PC-3 (cell line): ENCODE results near the gene TMEM45B. TPM values are rescaled to one million over a fixed set of nuclear protein-coding genes. Genes with fewer than 3 reads are reported as not detected.

Source experiments
- ATAC-seq: fragments of 200-7000 bp; cut with Tn5 transposase; 2 replicates; pipeline ENCODE4 v1.9.1; 2020; ENCODE audit warnings: mild to moderate bottlenecking, moderate library complexity
- BruUV-seq: library from RNA; stranded (reverse); fragments of 400-500 nt; replicated peaks from 2 replicates; lab custom pipeline; 2021; lab: Mats Ljungman, UMichigan
- CTCF ChIA-PET: fragments of 300-600 bp; sonication (Branson Sonifier 250); formaldehyde crosslinking; loops from one replicate; lab custom pipeline; 2022; ENCODE audit warnings: antibody characterized with exemption; lab: Charles Lee
- POLR2A ChIA-PET: fragments of 300-600 bp; sonication (Branson Sonifier 250); formaldehyde crosslinking; loops from one replicate; lab custom pipeline; 2022; ENCODE audit warnings: antibody characterized with exemption; ENCODE audit not compliant: unreplicated experiment; lab: Charles Lee
- DNase-seq: peaks from one replicate; pipeline ENCODE4 v3.0.0-alpha.2; 2015
- H2AFZ ChIP-seq: fragments of 300-600 bp; sonication (generic); 2 replicates; pipeline ENCODE4 v1.6.0; 2016; ENCODE audit warnings: antibody characterized with exemption, low read length
- H3F3A ChIP-seq: fragments of 300-600 bp; sonication (generic); one replicate; pipeline ENCODE4 v1.6.0; 2017; ENCODE audit warnings: antibody characterized with exemption, low read length, control low read depth, mild to moderate bottlenecking; ENCODE audit not compliant: unreplicated experiment
- H3K27ac ChIP-seq: fragments of 300-600 bp; sonication (generic); 2 replicates; pipeline ENCODE4 v1.5.1; 2016; ENCODE audit warnings: mild to moderate bottlenecking, low read length
- H3K27me3 ChIP-seq: fragments of 300-600 bp; sonication (generic); 2 replicates; pipeline ENCODE4 v1.6.1; 2016; ENCODE audit warnings: low read length, mixed read lengths
- H3K36me3 ChIP-seq: fragments of 300-600 bp; sonication (generic); 2 replicates; pipeline ENCODE4 v1.6.1; 2016; ENCODE audit warnings: low read depth, mixed run types, low read length, mixed read lengths
- H3K4me1 ChIP-seq: fragments of 300-600 bp; sonication (generic); 2 replicates; pipeline ENCODE4 v1.5.1; 2016; ENCODE audit warnings: low read length; ENCODE audit not compliant: insufficient read depth
- H3K4me2 ChIP-seq: fragments of 300-600 bp; sonication (generic); 2 replicates; pipeline ENCODE4 v1.6.0; 2016; ENCODE audit warnings: low read length
- H3K4me3 ChIP-seq: fragments of 300-600 bp; sonication (generic); 2 replicates; pipeline ENCODE4 v1.5.1; 2016; ENCODE audit warnings: mild to moderate bottlenecking, low read length, mixed read lengths
- H3K79me2 ChIP-seq: fragments of 300-600 bp; sonication (generic); 2 replicates; pipeline ENCODE4 v1.6.1; 2017; ENCODE audit warnings: low read length, mixed read lengths
- H3K9ac ChIP-seq: fragments of 300-600 bp; sonication (generic); 2 replicates; pipeline ENCODE4 v1.6.0; 2016; ENCODE audit warnings: mild to moderate bottlenecking, low read length
- H3K9me2 ChIP-seq: fragments of 300-600 bp; sonication (generic); replicated peaks from 2 replicates; pipeline ENCODE4 v1.6.1; 2016; ENCODE audit warnings: mixed run types, low read length, mixed read lengths
- H3K9me3 ChIP-seq: fragments of 300-600 bp; sonication (generic); 2 replicates; pipeline ENCODE4 v1.6.1; 2016; ENCODE audit warnings: low read length, mixed read lengths
- H4K20me1 ChIP-seq: fragments of 300-600 bp; sonication (generic); 2 replicates; pipeline ENCODE4 v1.6.1; 2016; ENCODE audit warnings: low read length, mixed read lengths
- EZH2 ChIP-seq: fragments of 300-600 bp; sonication (generic); IDR thresholded peaks from one replicate; pipeline ENCODE4 v1.6.1; 2017; ENCODE audit warnings: antibody characterized with exemption, mild to moderate bottlenecking, low read length; ENCODE audit not compliant: unreplicated experiment
- EZH2phosphoT487 ChIP-seq: fragments of 300-600 bp; sonication (generic); IDR thresholded peaks from 2 replicates; pipeline ENCODE4 v1.6.1; 2018; ENCODE audit warnings: mild to moderate bottlenecking, antibody characterized with exemption, low read length, borderline replicate concordance
- intact Hi-C: fragments of 100-400 bp; cut with micrococcal nuclease; formaldehyde crosslinking; loops from 2 replicates; pipeline ENCODE4 v1.9.0; 2023
- total RNA-seq: library from RNA; depleted of rRNA; stranded (reverse); fragments of >200 nt; gene quantifications from 2 replicates; pipeline ENCODE4 v1.2.3, GENCODE V29; 2014
- TF ChIP-seq, protein P1 (sequence below): fragments of 300-600 bp; sonication (generic); conservative IDR thresholded peaks from 2 replicates; pipeline ENCODE4 v1.5.1; 2017; ENCODE audit warnings: antibody characterized with exemption, low read depth, mild to moderate bottlenecking, low read length

The TMEM45B gene
- total RNA-seq, 1 experiment from 2014 or later, result 30.4 TPM

GRCh38 chr11:129787532-129788155 is 28.0 kb upstream of the TMEM45B start:
- ATAC-seq, result peak; percentile 8; the same call in 1 of the 2 replicates
- peak overlapping the region; percentile 11; the same call in 1 of the 2 replicates for H3K9ac ChIP-seq
- no peaks in the 10 kb centered on the region for H3K79me2 ChIP-seq
- peak; percentile 55 for DNase-seq
- TSS peak; percentile 54 for BruUV-seq
- H3K4me3 ChIP-seq, result no peak overlapping the region
- H3K4me1 ChIP-seq, result peaks cover 36% of the 10 kb centered on the region
- H3K27ac ChIP-seq, result peak overlapping the region; percentile 64
- no peaks in the 10 kb centered on the region for H3K9me2 ChIP-seq
- no peaks in the 10 kb centered on the region for H3F3A ChIP-seq
- ChIA-PET CTCF (interaction anchor here (0.7 kb wide), 1 partner anchor 35 kb away, joined by 4 read pairs; no protein-coding TSS in a partner anchor), POLR2A (interaction anchor here (0.6 to 0.7 kb wide), 2 partner anchors 74 to 1280 kb away, joined by 3 read pairs; no protein-coding TSS in a partner anchor)
- H3K9me3 ChIP-seq, result no peaks in the 10 kb centered on the region
- no peak overlapping the region for H2AFZ ChIP-seq
- H3K4me2 ChIP-seq, result peak overlapping the region; percentile 35
- intact Hi-C loops, result loop anchor here (1.0 to 5.0 kb wide), 5 partner anchors 21 to 345 kb away; partner anchors contain the start of gene PRDM10
- H4K20me1 ChIP-seq, result no peaks in the 10 kb centered on the region
- TF ChIP-seq EZH2, result no peak
- TF ChIP-seq, protein P1, sequence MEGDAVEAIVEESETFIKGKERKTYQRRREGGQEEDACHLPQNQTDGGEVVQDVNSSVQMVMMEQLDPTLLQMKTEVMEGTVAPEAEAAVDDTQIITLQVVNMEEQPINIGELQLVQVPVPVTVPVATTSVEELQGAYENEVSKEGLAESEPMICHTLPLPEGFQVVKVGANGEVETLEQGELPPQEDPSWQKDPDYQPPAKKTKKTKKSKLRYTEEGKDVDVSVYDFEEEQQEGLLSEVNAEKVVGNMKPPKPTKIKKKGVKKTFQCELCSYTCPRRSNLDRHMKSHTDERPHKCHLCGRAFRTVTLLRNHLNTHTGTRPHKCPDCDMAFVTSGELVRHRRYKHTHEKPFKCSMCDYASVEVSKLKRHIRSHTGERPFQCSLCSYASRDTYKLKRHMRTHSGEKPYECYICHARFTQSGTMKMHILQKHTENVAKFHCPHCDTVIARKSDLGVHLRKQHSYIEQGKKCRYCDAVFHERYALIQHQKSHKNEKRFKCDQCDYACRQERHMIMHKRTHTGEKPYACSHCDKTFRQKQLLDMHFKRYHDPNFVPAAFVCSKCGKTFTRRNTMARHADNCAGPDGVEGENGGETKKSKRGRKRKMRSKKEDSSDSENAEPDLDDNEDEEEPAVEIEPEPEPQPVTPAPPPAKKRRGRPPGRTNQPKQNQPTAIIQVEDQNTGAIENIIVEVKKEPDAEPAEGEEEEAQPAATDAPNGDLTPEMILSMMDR, result no peak
- TF ChIP-seq EZH2phosphoT487, result no peak
- no peaks in the 10 kb centered on the region for H3K36me3 ChIP-seq
- no peaks in the 10 kb centered on the region for H3K27me3 ChIP-seq

DNA sequence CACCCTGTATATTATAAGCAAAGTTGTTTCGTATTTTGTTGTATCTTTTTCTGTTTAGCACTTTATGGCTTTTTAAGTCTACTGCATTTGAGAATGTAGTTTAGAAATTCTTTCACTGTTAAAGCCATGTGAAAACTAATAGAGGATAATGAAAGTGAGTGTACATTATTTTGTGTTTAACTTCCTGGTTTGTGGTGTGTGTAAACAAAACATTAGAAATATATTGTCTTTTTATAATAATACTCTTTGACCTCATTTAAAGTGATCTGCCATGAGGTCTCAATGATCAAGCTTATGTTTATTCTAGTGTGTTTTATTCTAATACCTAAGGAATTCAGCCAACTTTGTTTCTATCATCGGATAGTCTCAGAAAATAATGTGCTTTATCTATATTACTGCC is 27.4 kb upstream of the TMEM45B start:
- peak; percentile 36 for DNase-seq
- peak; percentile 55 for ATAC-seq
- ChIA-PET CTCF (interaction anchor here (0.7 kb wide), 1 partner anchor 34 kb away, joined by 4 read pairs; no protein-coding TSS in a partner anchor), POLR2A (interaction anchor here (0.7 kb wide), 1 partner anchor 73 kb away, joined by 3 read pairs; no protein-coding TSS in a partner anchor)
- Histone ChIP-seq H3K79me2 (no peaks in the 10 kb centered on the region), H3K4me2 (peak overlapping the region; percentile 35), H3K27ac (peak overlapping the region; percentile 64), H3K9ac (peak overlapping the region; percentile 11; the same call in 1 of the 2 replicates), H3K27me3 (no peaks in the 10 kb centered on the region), H3F3A (no peaks in the 10 kb centered on the region), H3K4me1 (peaks cover 36% of the 10 kb centered on the region), H3K36me3 (no peaks in the 10 kb centered on the region), H3K4me3 (no peak overlapping the region), H3K9me2 (no peaks in the 10 kb centered on the region), H2AFZ (no peak overlapping the region), H3K9me3 (no peaks in the 10 kb centered on the region), H4K20me1 (no peaks in the 10 kb centered on the region)
- TF ChIP-seq, protein P1, result no peak
- TF ChIP-seq EZH2 (no peak), EZH2phosphoT487 (no peak)
- no TSS peak for BruUV-seq
- intact Hi-C loops, result loop anchor here (1.0 to 5.0 kb wide), 4 partner anchors 20 to 214 kb away; partner anchors contain the start of gene PRDM10
